ENCODE data around the gene GAL3ST2.
"Not testable (repeated sequence)": the region's sequence is repeated elsewhere in the genome, so short reads cannot be mapped to it uniquely, and the experiment has no call there.

Gene GAL3ST2

GRCh38 chr2:241796209-241796608, 19.6 kb downstream of the GAL3ST2 start:
- DNase-seq = no peak

- no peak for DNase-seq
Measured at GRCh38 chr2:241796610-241797138, 20.1 kb downstream of the GAL3ST2 start.

GRCh38 chr2:241797441-241798080, 20.9 kb downstream of the GAL3ST2 start:
- no peak for DNase-seq

- DNase-seq = no peak
Measured at GRCh38 chr2:241798081-241798630, 21.5 kb downstream of the GAL3ST2 start.

- DNase-seq = no peak
Measured at GRCh38 chr2:241798631-241799521, 22.3 kb downstream of the GAL3ST2 start.

GRCh38 chr2:241799522-241800197, 23.0 kb downstream of the GAL3ST2 start:
- no peak for DNase-seq

- not testable (repeated sequence) for DNase-seq
Measured at GRCh38 chr2:241800198-241800903, 23.7 kb downstream of the GAL3ST2 start.

- no peak for DNase-seq
Measured at GRCh38 chr2:241801611-241802420, 25.2 kb downstream of the GAL3ST2 start.

- no peak for DNase-seq
Measured at GRCh38 chr2:241802421-241803318, 26.0 kb downstream of the GAL3ST2 start.

- peak; percentile 43 for DNase-seq
Measured at GRCh38 chr2:241803387-241804325, 27.0 kb downstream of the GAL3ST2 start.

- DNase-seq = peak; percentile 21
Measured at GRCh38 chr2:241804326-241805229, 28.0 kb downstream of the GAL3ST2 start.

GRCh38 chr2:241806217-241806616, 29.6 kb downstream of the GAL3ST2 start:
- DNase-seq = not testable (repeated sequence)

GRCh38 chr2:241808051-241808720, 31.6 kb downstream of the GAL3ST2 start:
- no peak for DNase-seq

- no peak for DNase-seq
Measured at GRCh38 chr2:241808721-241809382, 32.2 kb downstream of the GAL3ST2 start, which contains the start of gene NEU4. Gene NEU4, plus strand, starts transcription at chr2:241809193. Its CDS starts 5,292 bp downstream, at chr2:241814485.

GRCh38 chr2:241809383-241810306, 33.0 kb downstream of the GAL3ST2 start:
- no peak for DNase-seq

All from activated naive CD4-positive, alpha-beta T cell treated with Interleukin-2 at 50 U/mL for 16 hours (primary cell).